Measurements from ENCODE around the gene NCF1.
"Not testable (repeated sequence)": the region's sequence is repeated elsewhere in the genome, so short reads cannot be mapped to it uniquely, and the experiment has no call there.

The NCF1 gene

GRCh38 chr7:74773760-74774750 lies at the start of gene NCF1:
Gene NCF1 (plus strand): TSS chr7:74774011. CDS start chr7:74774032, 21 bp downstream.
- not testable (repeated sequence) for DNase-seq

- DNase-seq = no peak
Measured at GRCh38 chr7:74725840-74726239, 48.0 kb upstream of the NCF1 start.

- no peak for DNase-seq
Measured at GRCh38 chr7:74726309-74727101, 47.3 kb upstream of the NCF1 start.

GRCh38 chr7:74728686-74729085 lies 45.1 kb upstream of the NCF1 start:
- not testable (repeated sequence) for DNase-seq

GRCh38 chr7:74730186-74730585 lies 43.6 kb upstream of the NCF1 start:
- DNase-seq = not testable (repeated sequence)

GRCh38 chr7:74739974-74740703 lies 33.7 kb upstream of the NCF1 start:
- DNase-seq = not testable (repeated sequence)

- DNase-seq = not testable (repeated sequence)
Measured at GRCh38 chr7:74743936-74744557, 29.8 kb upstream of the NCF1 start.

GRCh38 chr7:74753921-74754482 lies 19.8 kb upstream of the NCF1 start:
- not testable (repeated sequence) for DNase-seq

GRCh38 chr7:74756673-74757072 lies 17.1 kb upstream of the NCF1 start:
- DNase-seq = not testable (repeated sequence)

- not testable (repeated sequence) for DNase-seq
Measured at GRCh38 chr7:74758268-74758667, 15.5 kb upstream of the NCF1 start.

- DNase-seq = not testable (repeated sequence)
Measured at GRCh38 chr7:74758982-74759381, 14.8 kb upstream of the NCF1 start.

GRCh38 chr7:74765205-74765918 lies 8.4 kb upstream of the NCF1 start:
- DNase-seq = not testable (repeated sequence)

GRCh38 chr7:74766509-74766908 lies 7.3 kb upstream of the NCF1 start:
- not testable (repeated sequence) for DNase-seq

- not testable (repeated sequence) for DNase-seq
Measured at GRCh38 chr7:74766991-74767390, 6.8 kb upstream of the NCF1 start.

- DNase-seq = not testable (repeated sequence)
Measured at GRCh38 chr7:74770062-74770461, 3.7 kb upstream of the NCF1 start.

GRCh38 chr7:74772093-74772492 lies 1.7 kb upstream of the NCF1 start:
- not testable (repeated sequence) for DNase-seq

GRCh38 chr7:74775111-74775510 lies 1.3 kb downstream of the NCF1 start:
- DNase-seq = not testable (repeated sequence)

- not testable (repeated sequence) for DNase-seq
Measured at GRCh38 chr7:74779053-74779452, 5.2 kb downstream of the NCF1 start.

- not testable (repeated sequence) for DNase-seq
Measured at GRCh38 chr7:74781746-74782145, 7.9 kb downstream of the NCF1 start.

GRCh38 chr7:74783595-74783994 lies 9.8 kb downstream of the NCF1 start:
- DNase-seq = not testable (repeated sequence)

Measured in DMS153 (cell line).